ENCODE measurements around the gene CSRP3.

Gene CSRP3

GRCh38 chr11:19244084-19244483, 42.3 kb upstream of the CSRP3 start:
- no peaks in the 10 kb centered on the region for H3K27me3 ChIP-seq (ENCODE audit: insufficient read depth, poor library complexity, severe bottlenecking)
- peak overlapping the region; percentile 80 for H3K27ac ChIP-seq (ENCODE audit: poor library complexity, severe bottlenecking)
- DNase-seq (ENCODE audit: low spot score), result no peak

DNA sequence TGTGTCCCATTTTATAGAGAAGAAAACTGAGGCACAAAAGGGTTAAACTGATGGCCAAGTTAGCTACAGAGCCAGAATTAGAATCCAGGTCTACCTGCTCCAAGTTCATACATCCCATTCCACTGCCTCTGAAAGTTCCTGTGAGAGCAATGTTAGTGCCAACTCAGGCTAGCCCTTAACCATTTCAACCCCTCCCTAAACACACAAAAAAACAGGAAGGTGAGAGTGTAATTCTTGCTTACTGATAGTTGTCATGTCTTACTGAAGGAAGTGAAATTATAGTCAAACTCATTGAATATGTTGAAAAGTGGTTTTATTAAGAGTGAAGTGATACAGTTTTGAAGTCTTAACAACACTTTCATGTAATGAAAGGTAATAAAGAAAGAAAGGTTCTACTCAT, 41.8 kb upstream of the CSRP3 start:
- Histone ChIP-seq H3K4me3 (ENCODE audit: severe bottlenecking) (no peak overlapping the region), H3K27me3 (ENCODE audit: insufficient read depth, poor library complexity, severe bottlenecking) (no peaks in the 10 kb centered on the region), H3K4me1 (ENCODE audit: insufficient read depth, poor library complexity, severe bottlenecking) (peaks cover 24% of the 10 kb centered on the region), H3K36me3 (ENCODE audit: low read depth) (0 out of 2 replicates have a peak, but pooled peaks cover 6% of the 10 kb centered on the region), H3K9me3 (ENCODE audit: severe bottlenecking) (no peaks in the 10 kb centered on the region), H3K27ac (ENCODE audit: poor library complexity, severe bottlenecking) (peak overlapping the region; percentile 80)
- DNase-seq (ENCODE audit: low spot score) (no peak), ATAC-seq (ENCODE audit: low read depth) (no peak)
- no peak for TF ChIP-seq CTCF (IDR thresholded peaks at IDR 0.05; ENCODE audit: poor library complexity, severe bottlenecking)

More at GRCh38 chr11:19244084-19244483, 42.3 kb upstream of the CSRP3 start:
- peaks cover 24% of the 10 kb centered on the region for H3K4me1 ChIP-seq (ENCODE audit: insufficient read depth, poor library complexity, severe bottlenecking)
- H3K4me3 ChIP-seq (ENCODE audit: severe bottlenecking), result no peak overlapping the region
- no peak for TF ChIP-seq CTCF (IDR thresholded peaks at IDR 0.05; ENCODE audit: poor library complexity, severe bottlenecking)
- ATAC-seq (ENCODE audit: low read depth), result no peak
- no peaks in the 10 kb centered on the region for H3K9me3 ChIP-seq (ENCODE audit: severe bottlenecking)
- H3K36me3 ChIP-seq (ENCODE audit: low read depth), result 0 out of 2 replicates have a peak, but pooled peaks cover 2% of the 10 kb centered on the region

- Histone ChIP-seq H3K9me3 (ENCODE audit: severe bottlenecking) (no peaks in the 10 kb centered on the region), H3K4me3 (ENCODE audit: severe bottlenecking) (no peak overlapping the region)
- no peak for TF ChIP-seq CTCF (IDR thresholded peaks at IDR 0.05; ENCODE audit: poor library complexity, severe bottlenecking)
These were observed 41.4 kb upstream of the CSRP3 start for GRCh38 chr11:19243143-19243542.

GRCh38 chr11:19242179-19242932, 40.6 kb upstream of the CSRP3 start:
- H3K4me1 ChIP-seq (ENCODE audit: insufficient read depth, poor library complexity, severe bottlenecking), result peaks cover 28% of the 10 kb centered on the region
- no peaks in the 10 kb centered on the region for H3K27me3 ChIP-seq (ENCODE audit: insufficient read depth, poor library complexity, severe bottlenecking)
- no peak overlapping the region for H3K27ac ChIP-seq (ENCODE audit: poor library complexity, severe bottlenecking)
- no peak for TF ChIP-seq CTCF (IDR thresholded peaks at IDR 0.05; ENCODE audit: poor library complexity, severe bottlenecking)
- H3K4me3 ChIP-seq (ENCODE audit: severe bottlenecking), result peak overlapping the region; percentile 68
- no peaks in the 10 kb centered on the region for H3K9me3 ChIP-seq (ENCODE audit: severe bottlenecking)
- ATAC-seq (ENCODE audit: low read depth), result no peak
- no peak for DNase-seq (ENCODE audit: low spot score)
- peaks cover 17% of the 10 kb centered on the region for H3K36me3 ChIP-seq (ENCODE audit: low read depth)

More at GRCh38 chr11:19243143-19243542, 41.4 kb upstream of the CSRP3 start:
- no peak for DNase-seq (ENCODE audit: low spot score)
- Histone ChIP-seq H3K27ac (ENCODE audit: poor library complexity, severe bottlenecking) (peak overlapping the region; percentile 80), H3K36me3 (ENCODE audit: low read depth) (peaks cover 9% of the 10 kb centered on the region), H3K27me3 (ENCODE audit: insufficient read depth, poor library complexity, severe bottlenecking) (no peaks in the 10 kb centered on the region), H3K4me1 (ENCODE audit: insufficient read depth, poor library complexity, severe bottlenecking) (peaks cover 27% of the 10 kb centered on the region)
- no peak for ATAC-seq (ENCODE audit: low read depth)
